Stimulated activated naive CD8-positive, alpha-beta T cell treated with anti-CD3 and anti-CD28 coated beads, Interleukin-15, Interleukin-2, amounts not matched to agents 100 ng/mL and 50 ng/mL, for 24 hours (primary cell): ENCODE measurements around the gene ENGASE.

Experiments
- H3K27ac Mint-ChIP-seq: one replicate; pipeline ENCODE4 v1.8.0; 2021; ENCODE audit warnings: mild to moderate bottlenecking, mixed read lengths
- H3K27me3 Mint-ChIP-seq: one replicate; pipeline ENCODE4 v1.8.0; 2021; ENCODE audit warnings: mixed read lengths
- H3K36me3 Mint-ChIP-seq: one replicate; pipeline ENCODE4 v1.8.0; 2021; ENCODE audit warnings: low read depth, mixed read lengths
- H3K4me1 Mint-ChIP-seq: one replicate; pipeline ENCODE4 v1.8.0; 2021; ENCODE audit warnings: low read depth, mixed read lengths
- H3K4me3 Mint-ChIP-seq: one replicate; pipeline ENCODE4 v1.8.0; 2021; ENCODE audit warnings: mild to moderate bottlenecking, mixed read lengths
- H3K9me3 Mint-ChIP-seq: one replicate; pipeline ENCODE4 v1.8.0; 2021; ENCODE audit warnings: mixed read lengths

ENGASE gene

GRCh38 chr17:79115487-79115886, 40.9 kb downstream of the ENGASE start:
- Mint-ChIP-seq H3K27ac (no peak overlapping the region), H3K4me1 (no peaks in the 10 kb centered on the region), H3K27me3 (no peaks in the 10 kb centered on the region), H3K4me3 (no peak overlapping the region), H3K36me3 (no peaks in the 10 kb centered on the region), H3K9me3 (no peaks in the 10 kb centered on the region)

GRCh38 chr17:79116575-79117368, 42.1 kb downstream of the ENGASE start:
- Mint-ChIP-seq H3K36me3 (no peaks in the 10 kb centered on the region), H3K27ac (no peak overlapping the region), H3K9me3 (no peaks in the 10 kb centered on the region), H3K4me1 (no peaks in the 10 kb centered on the region), H3K27me3 (no peaks in the 10 kb centered on the region), H3K4me3 (no peak overlapping the region)

GRCh38 chr17:79117905-79118487, 43.4 kb downstream of the ENGASE start:
- H3K4me1 Mint-ChIP-seq = no peaks in the 10 kb centered on the region

GRCh38 chr17:79118924-79119323, 44.3 kb downstream of the ENGASE start:
- Mint-ChIP-seq H3K27ac (no peak overlapping the region), H3K27me3 (no peaks in the 10 kb centered on the region), H3K9me3 (no peaks in the 10 kb centered on the region), H3K4me1 (no peaks in the 10 kb centered on the region), H3K36me3 (no peaks in the 10 kb centered on the region), H3K4me3 (no peak overlapping the region)

More at GRCh38 chr17:79117905-79118487, 43.4 kb downstream of the ENGASE start:
- Mint-ChIP-seq H3K9me3 (no peaks in the 10 kb centered on the region), H3K4me3 (no peak overlapping the region), H3K27me3 (no peaks in the 10 kb centered on the region), H3K36me3 (no peaks in the 10 kb centered on the region), H3K27ac (no peak overlapping the region)

- no peaks in the 10 kb centered on the region for H3K9me3 Mint-ChIP-seq
- H3K27me3 Mint-ChIP-seq = no peaks in the 10 kb centered on the region
- H3K27ac Mint-ChIP-seq = no peak overlapping the region
- H3K4me3 Mint-ChIP-seq = no peak overlapping the region
- no peaks in the 10 kb centered on the region for H3K4me1 Mint-ChIP-seq
- H3K36me3 Mint-ChIP-seq = no peaks in the 10 kb centered on the region
These were observed 45.6 kb downstream of the ENGASE start for GRCh38 chr17:79120259-79120658.

GRCh38 chr17:79123988-79124387, 49.4 kb downstream of the ENGASE start:
- Mint-ChIP-seq H3K9me3 (no peaks in the 10 kb centered on the region), H3K36me3 (no peaks in the 10 kb centered on the region), H3K4me1 (no peaks in the 10 kb centered on the region), H3K27me3 (peaks cover 5% of the 10 kb centered on the region), H3K27ac (no peak overlapping the region), H3K4me3 (no peak overlapping the region)

- Mint-ChIP-seq H3K4me3 (no peak overlapping the region), H3K27me3 (peaks cover 5% of the 10 kb centered on the region), H3K9me3 (no peaks in the 10 kb centered on the region), H3K27ac (no peak overlapping the region), H3K36me3 (no peaks in the 10 kb centered on the region), H3K4me1 (no peaks in the 10 kb centered on the region)
These were observed 50.0 kb downstream of the ENGASE start for GRCh38 chr17:79124513-79125209.

- H3K4me3 Mint-ChIP-seq = no peak overlapping the region
- H3K36me3 Mint-ChIP-seq = no peaks in the 10 kb centered on the region
- peaks cover 5% of the 10 kb centered on the region for H3K27me3 Mint-ChIP-seq
- H3K9me3 Mint-ChIP-seq = no peaks in the 10 kb centered on the region
- H3K27ac Mint-ChIP-seq = no peak overlapping the region
- H3K4me1 Mint-ChIP-seq = no peaks in the 10 kb centered on the region
These were observed 50.9 kb downstream of the ENGASE start for GRCh38 chr17:79125503-79125902.

GRCh38 chr17:79126139-79126538, 51.5 kb downstream of the ENGASE start:
- Mint-ChIP-seq H3K27me3 (peaks cover 5% of the 10 kb centered on the region), H3K27ac (no peak overlapping the region), H3K4me1 (no peaks in the 10 kb centered on the region)

GRCh38 chr17:79127534-79128135, 53.0 kb downstream of the ENGASE start:
- Mint-ChIP-seq H3K9me3 (no peaks in the 10 kb centered on the region), H3K4me1 (no peaks in the 10 kb centered on the region), H3K27ac (no peak overlapping the region), H3K27me3 (peaks cover 5% of the 10 kb centered on the region), H3K4me3 (no peak overlapping the region), H3K36me3 (no peaks in the 10 kb centered on the region)

More at GRCh38 chr17:79126139-79126538, 51.5 kb downstream of the ENGASE start:
- no peaks in the 10 kb centered on the region for H3K36me3 Mint-ChIP-seq
- H3K4me3 Mint-ChIP-seq = no peak overlapping the region
- no peaks in the 10 kb centered on the region for H3K9me3 Mint-ChIP-seq

GRCh38 chr17:79129523-79129922, 54.9 kb downstream of the ENGASE start:
- Mint-ChIP-seq H3K4me3 (no peak overlapping the region), H3K4me1 (no peaks in the 10 kb centered on the region), H3K27ac (no peak overlapping the region), H3K36me3 (no peaks in the 10 kb centered on the region), H3K27me3 (peaks cover 5% of the 10 kb centered on the region), H3K9me3 (no peaks in the 10 kb centered on the region)

- Mint-ChIP-seq H3K9me3 (no peaks in the 10 kb centered on the region), H3K36me3 (no peaks in the 10 kb centered on the region), H3K4me1 (no peaks in the 10 kb centered on the region), H3K27ac (no peak overlapping the region), H3K27me3 (peaks cover 5% of the 10 kb centered on the region), H3K4me3 (no peak overlapping the region)
These were observed 56.1 kb downstream of the ENGASE start for GRCh38 chr17:79130536-79131273.

GRCh38 chr17:79131274-79131635, 56.6 kb downstream of the ENGASE start:
- no peak overlapping the region for H3K27ac Mint-ChIP-seq
- H3K27me3 Mint-ChIP-seq = peaks cover 5% of the 10 kb centered on the region
- no peaks in the 10 kb centered on the region for H3K4me1 Mint-ChIP-seq
- H3K36me3 Mint-ChIP-seq = no peaks in the 10 kb centered on the region
- no peak overlapping the region for H3K4me3 Mint-ChIP-seq
- H3K9me3 Mint-ChIP-seq = no peaks in the 10 kb centered on the region

GRCh38 chr17:79131701-79132100, 57.1 kb downstream of the ENGASE start:
- H3K27me3 Mint-ChIP-seq = peaks cover 5% of the 10 kb centered on the region
- no peak overlapping the region for H3K27ac Mint-ChIP-seq
- H3K9me3 Mint-ChIP-seq = no peaks in the 10 kb centered on the region
- H3K4me3 Mint-ChIP-seq = no peak overlapping the region
- no peaks in the 10 kb centered on the region for H3K4me1 Mint-ChIP-seq
- H3K36me3 Mint-ChIP-seq = no peaks in the 10 kb centered on the region
